HEK293 (cell line): ENCODE measurements around the gene FGFBP3.

ENCODE experiments used
- BCL11A ChIP-seq: fragments of 450-650 bp; formaldehyde crosslinking; IDR thresholded peaks from 2 replicates; pipeline ENCODE4 v1.5.1; 2016; ENCODE audit warnings: low read depth, missing biosample characterization, missing genetic modification characterization
- BCL11B ChIP-seq: fragments of 450-650 bp; formaldehyde crosslinking; IDR thresholded peaks from 2 replicates; pipeline ENCODE4 v1.5.1; 2016; ENCODE audit warnings: low read depth, missing biosample characterization, missing genetic modification characterization
- CTCF ChIP-seq: fragments of 450-650 bp; formaldehyde crosslinking; IDR thresholded peaks from 2 replicates; pipeline ENCODE4 v1.5.1; 2016; ENCODE audit warnings: missing biosample characterization, missing genetic modification characterization
- HOXD13 ChIP-seq: sonication (generic); formaldehyde crosslinking; IDR thresholded peaks from 2 replicates; pipeline ENCODE4 v1.8.0; 2022; ENCODE audit warnings: missing genetic modification reagents, borderline replicate concordance
- IKZF3 ChIP-seq: fragments of 450-650 bp; IDR thresholded peaks from 2 replicates; pipeline ENCODE4 v1.5.0; 2018; ENCODE audit warnings: missing biosample characterization, mild to moderate bottlenecking, missing genetic modification characterization, moderate library complexity
- KLF7 ChIP-seq: fragments of 450-650 bp; formaldehyde crosslinking; IDR thresholded peaks from 2 replicates; pipeline ENCODE4 v1.5.1; 2016; ENCODE audit warnings: missing biosample characterization, missing genetic modification characterization, borderline replicate concordance
- PRDM6 ChIP-seq: fragments of 450-650 bp; formaldehyde crosslinking; IDR thresholded peaks from 2 replicates; pipeline ENCODE4 v1.5.1; 2017; ENCODE audit warnings: missing biosample characterization, missing genetic modification characterization
- SP2 ChIP-seq: fragments of 450-650 bp; formaldehyde crosslinking; IDR thresholded peaks from 2 replicates; pipeline ENCODE4 v1.5.1; 2016; ENCODE audit warnings: missing biosample characterization, missing genetic modification characterization
- ZBTB17 ChIP-seq: fragments of 450-650 bp; formaldehyde crosslinking; IDR thresholded peaks from 2 replicates; pipeline ENCODE4 v1.5.1; 2016; ENCODE audit warnings: missing biosample characterization, missing genetic modification characterization
- ZBTB48 ChIP-seq: fragments of 450-650 bp; formaldehyde crosslinking; IDR thresholded peaks from 2 replicates; pipeline ENCODE4 v1.5.1; 2016; ENCODE audit warnings: missing biosample characterization, missing genetic modification characterization
- ZFP41 ChIP-seq: fragments of 450-650 bp; formaldehyde crosslinking; IDR thresholded peaks from 2 replicates; pipeline ENCODE4 v1.5.1; 2016; ENCODE audit warnings: missing biosample characterization, missing genetic modification characterization, borderline replicate concordance
- ZNF10 ChIP-seq: fragments of 450-650 bp; formaldehyde crosslinking; IDR thresholded peaks from 2 replicates; pipeline ENCODE4 v1.5.1; 2017; ENCODE audit warnings: missing biosample characterization, missing genetic modification characterization
- ZNF114 ChIP-seq: fragments of 450-650 bp; formaldehyde crosslinking; IDR thresholded peaks from 2 replicates; pipeline ENCODE4 v1.5.0; 2017; ENCODE audit warnings: missing biosample characterization, missing genetic modification characterization
- ZNF133 ChIP-seq: fragments of 450-650 bp; formaldehyde crosslinking; IDR thresholded peaks from 2 replicates; pipeline ENCODE4 v1.5.1; 2016; ENCODE audit warnings: missing biosample characterization, missing genetic modification characterization
- ZNF174 ChIP-seq: fragments of 450-650 bp; formaldehyde crosslinking; IDR thresholded peaks from 2 replicates; pipeline ENCODE4 v1.5.0; 2017; ENCODE audit warnings: missing biosample characterization, mild to moderate bottlenecking, missing genetic modification characterization
- ZNF202 ChIP-seq: fragments of 450-650 bp; formaldehyde crosslinking; IDR thresholded peaks from 2 replicates; pipeline ENCODE4 v1.5.1; 2016; ENCODE audit warnings: missing biosample characterization, missing genetic modification characterization, borderline replicate concordance
- ZNF280C ChIP-seq: fragments of 450-650 bp; formaldehyde crosslinking; IDR thresholded peaks from 2 replicates; pipeline ENCODE4 v1.5.1; 2016; ENCODE audit warnings: missing biosample characterization, missing genetic modification characterization
- ZNF302 ChIP-seq: fragments of 450-650 bp; formaldehyde crosslinking; IDR thresholded peaks from 2 replicates; pipeline ENCODE4 v1.5.1; 2016; ENCODE audit warnings: missing biosample characterization, missing genetic modification characterization, low read depth
- ZNF324 ChIP-seq: fragments of 450-650 bp; formaldehyde crosslinking; IDR thresholded peaks from 2 replicates; pipeline ENCODE4 v1.5.1; 2016; ENCODE audit warnings: missing biosample characterization, missing genetic modification characterization
- ZNF354C ChIP-seq: fragments of 450-650 bp; formaldehyde crosslinking; IDR thresholded peaks from 2 replicates; pipeline ENCODE4 v1.5.1; 2016; ENCODE audit warnings: missing biosample characterization, missing genetic modification characterization, low read depth, borderline replicate concordance
- ZNF398 ChIP-seq: fragments of 450-650 bp; formaldehyde crosslinking; IDR thresholded peaks from 2 replicates; pipeline ENCODE4 v1.5.1; 2017; ENCODE audit warnings: missing biosample characterization, missing genetic modification characterization
- ZNF48 ChIP-seq: fragments of 450-650 bp; formaldehyde crosslinking; IDR thresholded peaks from 2 replicates; pipeline ENCODE4 v1.5.1; 2016; ENCODE audit warnings: missing biosample characterization, missing genetic modification characterization
- ZNF555 ChIP-seq: fragments of 450-650 bp; formaldehyde crosslinking; conservative IDR thresholded peaks from 2 replicates; pipeline ENCODE4 v1.5.1; 2017; ENCODE audit warnings: missing biosample characterization, mild to moderate bottlenecking, missing genetic modification characterization, inconsistent platforms
- ZNF580 ChIP-seq: fragments of 450-650 bp; formaldehyde crosslinking; IDR thresholded peaks from 2 replicates; pipeline ENCODE4 v1.5.1; 2016; ENCODE audit warnings: missing biosample characterization, missing genetic modification characterization
- ZNF600 ChIP-seq: fragments of 450-650 bp; formaldehyde crosslinking; IDR thresholded peaks from 2 replicates; pipeline ENCODE4 v1.5.1; 2016; ENCODE audit warnings: missing biosample characterization, missing genetic modification characterization
- ZNF623 ChIP-seq: fragments of 450-650 bp; formaldehyde crosslinking; IDR thresholded peaks from 2 replicates; pipeline ENCODE4 v1.5.1; 2016; ENCODE audit warnings: missing biosample characterization, missing genetic modification characterization
- ZNF624 ChIP-seq: fragments of 450-650 bp; formaldehyde crosslinking; IDR thresholded peaks from 2 replicates; pipeline ENCODE4 v1.5.1; 2017; ENCODE audit warnings: missing biosample characterization, missing genetic modification characterization
- ZNF645 ChIP-seq: fragments of 450-650 bp; formaldehyde crosslinking; IDR thresholded peaks from 2 replicates; pipeline ENCODE4; 2016; ENCODE audit warnings: missing biosample characterization, missing genetic modification characterization
- ZNF658 ChIP-seq: fragments of 450-650 bp; formaldehyde crosslinking; IDR thresholded peaks from 2 replicates; pipeline ENCODE4; 2016; ENCODE audit warnings: missing biosample characterization, missing genetic modification characterization
- ZNF701 ChIP-seq: fragments of 450-650 bp; formaldehyde crosslinking; IDR thresholded peaks from 2 replicates; pipeline ENCODE4 v1.5.1; 2016; ENCODE audit warnings: missing biosample characterization, missing genetic modification characterization
- ZNF776 ChIP-seq: fragments of 450-650 bp; formaldehyde crosslinking; IDR thresholded peaks from 2 replicates; pipeline ENCODE4 v1.5.0; 2017; ENCODE audit warnings: missing biosample characterization, missing genetic modification characterization, borderline replicate concordance
- ZSCAN30 ChIP-seq: fragments of 450-650 bp; IDR thresholded peaks from 2 replicates; pipeline ENCODE4 v1.5.1; 2018; ENCODE audit warnings: missing biosample characterization, mild to moderate bottlenecking, missing genetic modification characterization, moderate library complexity

Gene FGFBP3

GRCh38 chr10:91908337-91909116 is 759 bp downstream of the FGFBP3 start (continued):
- TF ChIP-seq ZNF580 (0 out of 2 replicates have a peak, but pooled peaks have one; percentile 26), ZNF354C (tag by site-specific recombination) (no peak), ZNF174 (tag by site-specific recombination) (no peak; the same call in 1 of the 2 replicates), SP2 (peak; percentile 53), ZNF48 (tag by site-specific recombination) (no peak), PRDM6 (no peak), ZNF324 (tag by site-specific recombination) (peak; percentile 58; the same call in 1 of the 2 replicates), ZNF302 (no peak), IKZF3 (no peak), HOXD13 (no peak), CTCF (peak; percentile 99), ZNF776 (no peak), ZNF10 (peak; percentile 46), ZNF623 (tag by site-specific recombination) (no peak), ZNF114 (tag by site-specific recombination) (no peak), ZNF701 (tag by site-specific recombination) (no peak), BCL11B (tag by site-specific recombination) (no peak), ZNF600 (peak; percentile 90), BCL11A (tag by site-specific recombination) (0 out of 2 replicates have a peak, but pooled peaks have one; percentile 30), ZNF624 (tag by site-specific recombination) (no peak), ZNF398 (tag by site-specific recombination) (peak; percentile 65), ZFP41 (no peak), ZNF645 (tag by site-specific recombination) (no peak), ZNF202 (tag by site-specific recombination) (0 out of 2 replicates have a peak, but pooled peaks have one; percentile 18), ZBTB48 (tag by site-specific recombination) (no peak; the same call in 1 of the 2 replicates), ZSCAN30 (tag by site-specific recombination) (peak; percentile 67), ZNF555 (tag by site-specific recombination) (no peak), ZNF133 (tag by site-specific recombination) (no peak), ZNF658 (tag by site-specific recombination) (no peak), ZBTB17 (tag by site-specific recombination) (peak; percentile 80), KLF7 (no peak), ZNF280C (tag by site-specific recombination) (no peak)
